Activated T-cell treated with anti-CD3 and anti-CD28 coated beads for 48 hours (primary cell): Measurements from ENCODE around the gene SORD.

Experiments used
- DNase-seq: peaks from one replicate; pipeline ENCODE4 v3.0.0-alpha.2; 2020; ENCODE audit warnings: low read depth

The SORD gene

GRCh38 chr15:45116482-45117307, 93.7 kb downstream of the SORD start:
- no peak for DNase-seq

GRCh38 chr15:45117308-45118130, 94.5 kb downstream of the SORD start:
- no peak for DNase-seq

GRCh38 chr15:45118131-45118588, 95.2 kb downstream of the SORD start:
- peak; percentile 82 for DNase-seq

GRCh38 chr15:45118996-45119395, 96.0 kb downstream of the SORD start:
- no peak for DNase-seq

- no peak for DNase-seq
Observed at GRCh38 chr15:45120081-45120972, 97.3 kb downstream of the SORD start.

GRCh38 chr15:45121020-45121419, 98.0 kb downstream of the SORD start:
- no peak for DNase-seq

- DNase-seq: no peak
Observed at GRCh38 chr15:45121706-45122417, 98.9 kb downstream of the SORD start.

- DNase-seq: no peak
Observed at GRCh38 chr15:45122719-45123118, 99.7 kb downstream of the SORD start.

GRCh38 chr15:45123397-45123796, 100.4 kb downstream of the SORD start:
- no peak for DNase-seq

GRCh38 chr15:45126535-45127158, 103.7 kb downstream of the SORD start:
- no peak for DNase-seq
